ENCODE results near the gene CCDC43.
"Not testable (repeated sequence)": the region's sequence is repeated elsewhere in the genome, so short reads cannot be mapped to it uniquely, and the experiment has no call there.

CCDC43 gene, protein sequence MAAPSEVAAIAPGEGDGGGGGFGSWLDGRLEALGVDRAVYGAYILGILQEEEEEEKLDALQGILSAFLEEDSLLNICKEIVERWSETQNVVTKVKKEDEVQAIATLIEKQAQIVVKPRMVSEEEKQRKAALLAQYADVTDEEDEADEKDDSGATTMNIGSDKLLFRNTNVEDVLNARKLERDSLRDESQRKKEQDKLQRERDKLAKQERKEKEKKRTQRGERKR

DNA sequence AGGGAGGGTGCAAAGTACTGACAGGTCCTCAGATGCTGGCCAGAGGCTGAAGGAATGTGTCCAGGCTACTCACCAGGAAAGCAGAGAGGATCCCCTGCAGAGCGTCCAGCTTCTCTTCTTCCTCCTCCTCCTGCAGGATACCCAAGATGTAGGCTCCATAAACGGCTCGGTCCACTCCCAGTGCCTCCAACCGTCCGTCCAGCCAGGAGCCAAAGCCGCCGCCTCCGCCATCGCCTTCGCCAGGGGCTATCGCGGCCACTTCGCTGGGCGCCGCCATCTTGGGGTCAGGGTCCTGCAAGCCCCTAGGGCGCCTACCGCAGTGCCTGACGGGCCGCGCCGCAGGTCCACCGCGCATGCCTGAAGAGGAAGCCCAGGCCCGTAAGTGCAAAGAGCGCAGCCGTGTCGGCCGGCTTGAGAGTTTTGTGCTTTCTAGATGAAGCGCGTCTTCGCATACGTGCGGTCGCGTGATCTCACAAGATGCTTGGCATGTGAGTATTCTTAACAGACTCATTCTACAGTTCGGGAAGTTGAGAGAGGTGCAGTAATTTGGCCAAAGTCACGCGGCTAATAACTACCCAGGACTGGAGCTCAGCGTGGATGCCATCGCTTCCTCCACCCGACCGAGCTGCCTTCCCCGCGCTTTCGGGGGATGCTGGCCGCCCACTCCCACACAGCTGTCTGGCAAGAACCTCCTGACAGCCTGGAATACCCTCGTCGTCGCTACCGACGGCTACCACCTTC, at the start of gene CCDC43:
Gene CCDC43 (minus strand): TSS at position 300 of the 741 bp plus-strand sequence. CDS start 23 bp downstream, at position 277.
- peak; percentile 34 to 89 (median 74) for DNase-seq

DNA sequence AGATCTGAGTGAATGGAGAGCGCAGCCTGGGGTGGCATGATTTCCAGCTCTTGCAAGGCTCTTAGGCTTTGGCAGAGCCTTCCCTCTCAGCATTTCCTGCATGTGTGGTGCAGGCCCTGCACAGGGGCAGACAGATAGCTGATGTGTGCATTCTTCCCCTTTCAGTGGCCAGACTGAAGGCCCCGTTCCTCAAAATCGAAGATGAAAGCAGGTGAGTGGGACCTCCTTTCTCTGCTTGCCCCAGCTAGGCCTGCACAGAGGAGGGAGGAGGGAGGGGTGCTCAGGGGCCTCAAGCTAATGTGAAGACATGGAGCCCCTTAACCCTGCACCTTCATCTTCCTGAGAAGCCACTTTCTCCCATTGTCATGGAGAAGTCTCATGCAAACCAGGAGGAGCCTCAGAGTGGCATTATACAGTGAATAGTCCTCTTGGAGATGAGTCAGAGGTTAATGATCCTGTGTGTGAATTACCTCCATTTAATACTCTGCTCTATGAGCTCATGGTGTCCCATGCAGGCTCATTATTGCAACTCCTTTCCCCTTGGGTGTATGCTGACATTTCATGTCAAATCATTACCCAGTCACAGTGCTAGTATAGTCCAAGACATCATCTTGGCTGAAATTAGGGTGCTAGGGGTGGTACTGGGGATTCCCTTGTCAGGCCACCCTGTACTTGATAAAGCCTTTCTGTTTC, 48.8 kb upstream of the CCDC43 start:
- DNase-seq, result no peak

DNA sequence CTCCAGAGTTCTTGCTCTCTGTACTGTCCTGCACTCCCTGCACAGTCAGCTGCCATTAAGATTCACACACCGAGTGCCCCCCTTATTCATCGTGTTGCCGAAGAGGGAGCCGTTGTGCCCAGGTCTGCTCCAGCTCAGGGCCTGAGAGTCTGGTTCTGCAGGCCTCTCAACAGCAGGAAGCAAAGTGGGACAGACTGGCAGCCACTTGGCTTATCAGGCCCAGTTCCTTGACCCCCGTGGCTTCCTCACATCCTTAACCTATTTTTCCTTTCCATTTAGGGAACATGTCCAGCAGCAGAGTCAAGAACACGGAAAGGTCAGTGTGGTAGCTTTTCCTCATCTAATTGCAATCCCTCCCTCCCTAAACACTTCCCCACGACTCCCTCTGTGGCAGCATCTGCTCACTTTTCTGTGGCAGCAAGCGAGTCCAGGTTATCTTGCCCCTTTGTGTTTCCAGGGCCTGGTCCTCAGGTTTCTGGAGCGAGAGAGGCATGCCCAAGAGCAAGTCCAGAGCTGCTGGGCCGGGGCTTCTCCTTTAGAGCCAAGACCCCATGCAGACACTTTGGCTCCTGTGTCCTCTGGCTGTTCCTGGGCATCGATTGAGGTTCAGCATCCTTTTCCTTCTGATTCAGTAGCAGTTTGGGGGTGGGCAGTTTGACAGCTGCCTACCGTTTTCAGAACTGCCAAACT, 47.1 kb upstream of the CCDC43 start:
- DNase-seq, result peak in 2 of 14 donors; percentile 31 to 91

DNA sequence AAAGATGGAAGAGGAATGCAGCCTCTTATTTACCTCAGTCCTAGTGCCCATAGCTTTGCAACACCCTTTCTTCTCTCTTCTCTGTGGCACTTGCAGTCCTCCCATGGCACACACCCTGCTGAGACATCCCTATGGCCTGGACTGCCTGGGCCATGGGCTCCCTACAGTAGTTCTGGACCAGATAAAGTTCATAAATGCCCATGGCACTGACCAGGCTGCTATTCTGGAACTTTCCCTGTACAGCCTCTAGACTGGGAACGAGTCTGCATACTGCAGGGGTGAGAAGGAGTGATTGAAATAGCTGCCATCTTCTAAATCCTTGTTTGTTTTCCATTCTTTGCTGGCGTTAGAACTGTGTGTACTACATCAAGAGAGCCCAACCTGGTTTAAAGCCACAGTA, 44.7 kb upstream of the CCDC43 start:
- DNase-seq, result no peak

DNA sequence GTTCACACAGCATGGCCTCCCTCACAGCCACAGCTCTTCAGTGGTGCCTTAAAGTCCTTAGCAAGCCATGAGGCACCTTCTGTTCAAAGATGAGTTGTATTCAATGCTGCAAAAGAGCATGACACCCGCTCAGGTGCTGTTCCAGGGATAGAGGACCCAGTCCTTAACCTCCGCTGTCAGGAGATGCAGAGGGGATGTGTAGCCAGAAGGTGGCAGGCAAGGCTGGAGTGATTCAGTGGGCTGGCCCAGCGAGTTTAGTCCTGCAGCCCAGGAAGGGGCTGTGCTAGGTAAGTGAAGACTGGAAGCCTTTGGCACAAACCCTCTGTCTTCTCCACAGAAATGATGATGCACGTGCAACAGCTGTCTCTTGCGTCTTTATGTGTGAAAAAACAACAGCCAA, 44.2 kb upstream of the CCDC43 start:
- peak in 1 of 14 donors; percentile 57 for DNase-seq

DNA sequence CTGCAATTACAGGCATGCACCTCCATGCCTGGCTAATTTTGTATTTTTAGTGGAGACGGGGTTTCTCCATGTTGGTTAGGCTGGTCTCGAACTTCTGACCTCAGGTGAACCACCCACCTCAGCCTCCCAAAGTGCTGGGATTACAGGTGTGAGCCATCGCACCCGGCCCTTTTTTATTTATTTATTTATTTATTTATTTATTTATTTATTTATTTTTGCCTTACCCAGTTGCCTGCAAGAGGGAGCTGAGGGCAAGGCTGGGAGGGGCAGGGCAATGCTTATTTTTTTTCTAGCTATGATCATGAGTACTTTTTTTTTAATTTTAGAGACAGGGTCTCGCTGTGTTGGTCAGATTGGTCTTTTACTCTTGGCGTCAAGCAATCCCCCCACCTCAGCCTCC, 36.5 kb upstream of the CCDC43 start:
- not testable (repeated sequence) for DNase-seq

DNA sequence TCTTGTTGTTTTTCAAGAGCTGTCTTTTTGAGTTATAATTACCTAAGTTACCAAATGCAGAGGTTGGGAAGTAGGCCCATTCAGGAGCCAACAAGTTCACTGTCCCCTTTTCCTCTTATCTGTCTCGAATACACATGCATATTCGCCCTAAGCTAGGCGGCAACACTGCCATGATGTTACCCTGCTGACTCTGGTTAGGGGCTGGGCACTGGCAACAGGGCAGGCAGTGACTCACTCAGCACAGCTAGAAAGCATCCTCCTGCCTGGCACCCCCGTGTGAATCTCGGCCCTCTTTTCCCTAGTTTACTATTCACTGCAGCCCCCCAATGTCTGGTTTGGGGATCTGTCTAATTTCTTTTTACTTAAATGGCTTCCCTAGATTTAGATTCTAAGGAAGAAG, 32.7 kb upstream of the CCDC43 start:
- no peak for DNase-seq

DNA sequence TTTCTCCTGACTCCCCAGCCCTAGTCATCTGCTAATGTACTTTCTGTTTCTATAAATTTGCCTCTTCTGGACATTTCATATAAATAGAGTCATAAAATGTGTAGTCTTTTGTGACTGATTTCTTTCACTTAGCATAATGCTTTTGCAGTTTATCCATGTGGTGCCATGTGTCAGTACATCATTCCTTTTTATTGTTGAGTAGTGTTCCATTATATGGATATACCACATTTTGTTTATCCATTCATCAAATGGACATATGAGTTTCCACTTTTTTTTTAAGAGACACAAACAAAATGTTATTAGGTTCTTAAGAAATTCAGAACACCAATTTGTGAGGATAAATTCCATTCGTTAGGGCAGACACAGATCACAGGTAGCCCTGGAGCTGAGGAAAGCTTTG, 29.9 kb upstream of the CCDC43 start:
- no peak for DNase-seq

DNA sequence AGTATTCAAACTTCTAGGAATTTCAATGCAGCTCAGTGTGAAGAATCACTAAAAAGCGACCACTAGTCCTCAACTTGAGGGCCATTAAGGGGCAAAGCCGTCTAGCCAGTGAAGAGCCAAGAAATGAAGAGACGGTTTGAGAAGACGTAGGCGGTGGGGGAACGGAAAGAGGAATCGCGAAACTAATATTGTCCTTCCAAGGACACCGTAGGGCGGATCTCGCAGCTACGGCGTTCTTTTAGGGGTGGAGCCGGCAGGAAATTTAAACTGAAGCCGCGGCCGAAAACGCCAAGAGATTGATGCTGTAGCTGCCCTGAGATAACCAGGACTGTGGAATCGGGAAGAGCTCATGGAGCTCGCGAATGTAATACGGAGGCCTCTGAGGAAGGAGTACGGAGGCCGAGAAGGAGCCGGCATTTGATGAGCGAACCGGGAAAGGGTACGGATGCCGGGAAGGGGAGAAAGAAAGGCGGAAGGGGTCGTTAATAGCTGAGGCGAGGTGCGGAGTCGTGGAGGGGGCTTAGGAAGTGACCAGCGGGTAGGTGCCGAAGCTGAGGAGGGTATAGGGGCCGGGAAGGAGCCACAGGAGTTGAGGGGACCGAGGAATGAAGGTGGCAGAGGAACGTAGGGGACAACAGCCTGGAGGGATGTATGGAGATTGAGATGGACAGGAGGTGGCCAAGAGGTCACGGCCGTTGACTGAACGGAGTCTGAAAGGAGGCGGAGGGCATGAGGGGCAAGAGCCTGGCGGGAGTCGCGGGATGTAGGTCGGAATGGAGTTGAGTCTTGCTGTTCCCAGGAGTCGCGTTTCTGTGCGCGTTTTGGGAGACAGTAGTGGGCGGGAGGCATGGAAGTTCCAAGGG, 19.1 kb upstream of the CCDC43 start, which contains the start of gene DBF4B:
Gene DBF4B (plus strand): TSS at position 265 of the 863 bp plus-strand sequence. CDS start 156 bp downstream, at position 421.
- DNase-seq, result peak in 13 of 14 donors; percentile 21 to 82 (median 72)

DNA sequence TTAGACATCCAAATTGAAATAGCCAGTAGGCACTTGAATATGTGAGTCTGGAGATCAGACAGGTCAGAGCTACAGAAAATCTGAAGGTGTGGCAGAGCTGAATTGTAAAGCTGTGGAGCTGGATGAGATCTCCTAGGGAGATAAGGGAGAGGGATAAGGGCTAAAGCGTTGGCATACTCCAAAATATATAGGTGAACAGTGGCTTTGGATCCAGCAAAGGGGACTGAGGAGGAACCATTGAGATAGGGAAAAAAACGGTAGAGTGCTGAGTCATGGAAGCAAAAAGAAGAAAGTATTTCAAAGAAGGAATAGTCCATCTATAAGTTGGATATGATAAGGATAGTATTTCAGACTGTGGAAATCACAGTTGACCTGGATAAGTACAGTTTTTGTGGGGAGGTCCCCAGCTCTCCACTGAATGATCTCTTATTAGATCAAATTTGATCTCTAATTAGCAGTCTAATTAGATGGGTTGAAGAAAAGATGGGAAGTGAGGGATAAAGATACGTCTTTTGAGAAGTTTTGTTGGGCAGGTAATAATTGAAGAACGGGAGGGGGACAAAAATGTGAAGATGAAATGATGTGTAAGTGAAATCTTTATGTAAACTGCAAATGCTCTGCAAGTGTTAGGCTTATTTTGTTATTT, 18.3 kb upstream of the CCDC43 start:
- DNase-seq, result no peak

DNA sequence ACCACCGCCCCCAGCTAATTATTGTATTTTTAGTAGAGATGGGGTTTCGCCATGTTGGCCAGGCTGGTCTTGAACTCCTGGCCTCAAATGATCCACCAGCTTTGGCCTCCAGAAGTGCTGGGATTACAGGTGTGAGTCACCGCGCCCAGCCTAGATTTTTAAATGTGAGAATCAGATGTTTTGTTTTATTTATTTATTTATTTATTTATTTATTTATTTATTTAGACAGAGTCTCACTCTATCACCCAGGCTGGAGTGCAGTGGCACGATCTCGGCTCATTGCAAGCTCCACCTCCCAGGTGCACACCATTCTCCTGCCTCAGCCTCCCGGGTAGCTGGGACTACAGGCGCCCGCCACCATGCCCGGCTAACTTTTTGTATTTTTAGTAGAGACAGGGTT, 10.7 kb upstream of the CCDC43 start:
- not testable (repeated sequence) for DNase-seq

DNA sequence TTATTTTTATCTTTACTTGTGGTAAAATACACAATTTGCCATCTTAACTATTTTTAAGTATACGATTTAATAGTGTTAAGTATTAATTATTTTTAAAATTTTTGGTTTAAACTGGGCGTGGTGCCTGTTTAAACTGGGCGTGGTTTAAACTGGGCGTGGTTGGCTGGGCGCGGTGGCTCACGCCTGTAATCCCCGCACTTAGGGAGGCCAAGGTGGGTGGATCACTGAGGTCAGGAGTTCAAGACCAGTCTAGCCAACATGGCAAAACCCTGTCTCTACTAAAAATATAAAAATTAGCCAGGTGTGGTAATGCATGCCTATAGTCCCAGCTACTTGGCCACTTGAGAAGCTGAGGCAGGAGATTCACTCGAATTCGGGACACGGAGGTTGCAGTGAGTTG, 4.0 kb upstream of the CCDC43 start:
- no peak for DNase-seq

DNA sequence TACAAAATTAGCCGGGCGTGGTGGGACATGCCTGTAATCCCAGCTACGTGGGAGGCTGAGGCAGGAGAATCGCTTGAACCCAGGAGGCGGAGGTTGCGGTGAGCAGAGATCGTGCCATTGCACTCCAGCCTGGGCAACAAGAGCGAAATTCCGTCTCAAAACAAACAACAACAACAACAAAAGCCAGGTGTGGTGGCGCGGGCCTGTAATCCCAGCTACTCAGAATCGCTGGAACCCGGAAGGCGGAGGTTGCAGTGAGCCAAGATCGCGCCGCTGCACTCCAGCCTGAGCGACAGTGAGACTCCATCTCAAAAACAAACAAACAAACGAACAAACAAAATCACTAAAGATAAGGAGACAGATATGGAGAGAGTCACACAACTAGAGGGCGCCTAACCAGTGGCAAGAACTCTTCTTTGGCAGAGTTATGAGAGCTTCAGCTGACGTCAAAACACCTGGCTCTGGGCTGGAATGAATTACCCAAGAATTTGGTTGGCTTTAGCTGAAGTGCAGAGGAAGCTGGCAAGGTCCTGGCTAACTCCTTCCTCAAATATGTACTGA, 1.2 kb upstream of the CCDC43 start:
- not testable (repeated sequence) for DNase-seq

DNA sequence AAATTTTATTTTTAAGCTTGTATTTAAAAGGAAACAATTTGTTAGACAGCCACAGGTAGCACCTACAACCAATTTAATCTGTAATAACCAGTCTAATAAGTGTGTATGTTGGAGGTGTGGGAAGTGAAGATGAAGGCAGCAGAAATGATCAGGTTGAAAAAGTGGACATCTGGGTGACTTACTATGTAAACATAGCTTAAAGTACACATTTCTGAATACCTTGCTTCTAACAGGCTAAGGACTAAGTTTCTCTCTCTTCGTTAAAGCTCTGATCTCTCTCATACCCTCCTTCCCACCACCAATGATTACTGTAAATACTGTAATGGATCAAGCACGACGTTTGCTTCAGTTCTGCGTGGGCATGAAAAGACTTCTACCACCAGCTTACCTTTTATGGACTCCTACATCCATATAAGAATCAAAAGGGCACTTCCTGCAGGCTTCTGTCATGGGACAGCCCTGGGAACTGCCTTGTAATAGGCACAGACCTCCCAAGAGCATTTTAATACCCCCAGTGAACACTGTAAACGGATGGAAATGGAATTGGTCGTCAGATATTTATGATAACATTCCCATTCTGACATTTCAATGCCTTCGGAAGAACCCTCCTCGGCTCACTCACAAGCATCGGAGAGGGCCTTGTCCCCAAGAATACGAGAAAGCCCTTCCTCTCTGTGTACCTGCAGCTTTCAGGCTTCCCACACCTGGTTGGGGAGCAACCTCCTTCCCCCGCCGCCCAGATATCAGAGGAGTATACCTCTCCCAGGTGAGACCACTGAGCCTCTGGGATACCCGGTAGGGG, 700 bp downstream of the CCDC43 start:
- DNase-seq, result peak in 1 of 14 donors; percentile 26

DNA sequence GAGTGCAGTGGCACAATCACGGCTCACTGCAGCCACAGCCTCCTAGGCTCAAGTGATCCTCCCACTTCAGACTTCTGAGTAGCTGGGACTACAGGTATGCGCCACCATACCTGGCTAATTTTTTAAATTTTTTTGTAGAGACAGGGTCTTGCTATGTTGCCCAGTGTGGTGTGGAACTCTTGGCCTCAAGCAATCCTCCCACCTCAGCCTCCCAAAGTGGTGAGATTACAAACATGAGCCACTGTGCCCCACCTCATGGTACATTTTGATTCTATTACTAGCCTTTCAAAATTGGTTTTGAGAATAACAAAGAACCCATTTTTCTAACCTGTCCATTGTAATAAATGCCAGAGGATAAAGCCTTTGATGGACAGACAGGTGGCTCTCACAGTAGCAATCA, 1.4 kb downstream of the CCDC43 start:
- no peak for DNase-seq

DNA sequence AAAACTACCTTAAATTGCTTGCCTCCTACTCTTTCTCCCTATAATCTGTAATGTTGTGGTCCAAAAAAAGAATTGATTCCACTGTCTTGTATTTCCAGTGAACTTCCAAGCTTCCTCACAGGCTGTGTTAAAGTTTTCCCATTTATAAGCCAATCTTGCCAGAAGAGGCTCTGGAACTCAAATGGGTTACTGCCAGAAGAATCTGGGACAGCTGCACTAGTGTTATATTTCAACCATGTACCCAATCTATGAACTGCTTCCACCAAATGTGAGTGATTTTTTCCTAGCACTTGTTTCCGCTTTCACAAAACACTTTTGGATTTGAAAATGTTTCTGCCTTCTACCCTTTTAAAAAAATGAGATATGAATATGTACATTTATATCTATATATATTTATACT, 1.8 kb downstream of the CCDC43 start:
- no peak for DNase-seq

DNA sequence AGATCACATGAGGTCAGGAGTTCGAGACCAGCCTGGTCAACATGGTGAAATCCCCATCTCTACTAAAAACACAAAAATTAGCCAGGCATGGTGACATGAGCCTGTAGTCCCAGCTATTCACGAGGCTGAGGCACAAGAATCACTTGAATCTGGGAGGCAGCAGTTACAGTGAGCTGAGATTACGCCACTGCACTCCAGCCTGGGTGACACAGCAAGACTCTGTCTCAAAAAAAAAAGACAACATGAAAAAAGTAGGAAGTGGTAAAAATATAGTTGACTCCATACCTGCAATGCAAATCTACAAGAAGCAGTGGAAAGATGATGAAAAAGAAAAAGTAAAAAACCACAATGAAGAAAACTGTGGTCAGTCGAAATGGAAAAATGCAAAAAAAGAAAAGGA, 6.3 kb downstream of the CCDC43 start:
- not testable (repeated sequence) for DNase-seq

DNA sequence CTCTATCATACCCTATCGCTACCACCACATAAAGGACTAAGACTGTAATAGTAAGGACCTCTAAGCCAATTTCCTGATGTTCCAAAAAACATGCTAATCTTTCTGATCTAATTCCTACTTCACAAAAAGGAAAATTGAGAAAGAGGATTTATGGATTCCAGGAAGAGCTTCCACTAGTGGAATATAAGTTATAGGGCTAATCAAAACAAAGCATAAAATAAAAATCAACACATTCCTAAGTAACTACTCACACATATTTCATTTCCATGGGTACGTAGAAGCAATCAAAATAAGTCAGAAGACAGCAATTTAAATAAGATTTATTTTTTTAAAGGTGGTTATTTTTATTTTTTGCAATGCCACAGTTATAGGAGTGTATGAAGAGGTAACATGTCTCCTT, 12.4 kb downstream of the CCDC43 start:
- DNase-seq, result no peak

DNA sequence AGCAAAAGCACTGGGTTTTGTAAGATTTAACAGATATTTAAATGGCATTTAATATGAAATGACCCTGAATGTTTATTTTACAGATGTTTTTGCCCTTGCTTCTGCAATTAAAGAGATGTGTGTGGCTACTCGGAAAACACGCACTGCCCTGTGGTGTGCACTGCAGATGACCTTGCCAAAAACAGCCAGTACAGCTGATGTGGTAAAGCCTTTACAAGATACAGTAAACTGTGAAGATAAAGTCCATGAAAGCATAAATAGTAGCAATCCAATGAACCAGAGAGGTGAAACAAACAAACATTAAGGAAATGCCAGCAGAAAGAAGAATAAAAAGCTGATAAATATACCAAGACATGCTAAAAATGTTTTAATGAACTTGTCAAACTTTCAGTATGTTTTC, 15.7 kb downstream of the CCDC43 start:
- DNase-seq, result no peak

DNA sequence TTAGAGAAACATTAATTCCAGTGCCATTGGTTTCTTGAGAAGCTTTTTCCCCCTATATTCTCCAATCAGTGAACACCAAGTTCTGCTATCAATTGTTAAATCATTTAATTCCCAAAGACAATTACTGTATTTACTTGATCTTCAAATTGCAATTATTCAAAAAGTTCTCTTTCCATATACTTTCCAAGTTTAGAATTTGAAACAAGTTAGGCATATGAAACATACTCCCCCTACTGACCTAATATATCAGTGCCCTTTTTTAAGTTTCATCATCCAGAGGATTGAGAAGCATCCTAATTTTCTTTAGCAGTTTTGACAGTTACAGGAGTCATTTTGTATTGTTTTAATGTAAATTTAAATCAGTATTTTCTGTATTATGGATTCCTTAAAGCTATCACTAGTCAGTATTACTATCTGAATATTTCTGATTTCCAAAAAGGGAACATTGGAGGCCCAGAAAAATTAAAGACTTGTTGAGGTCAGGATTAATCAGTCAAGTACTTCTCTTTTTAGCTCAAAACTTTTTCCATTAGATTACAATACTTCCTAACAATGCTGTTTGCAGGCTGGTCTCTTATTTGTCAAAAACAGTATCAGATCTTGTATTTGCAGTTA, 17.0 kb downstream of the CCDC43 start:
- DNase-seq, result no peak
